ENCODE results near the gene PGAM5. TPM values are rescaled to one million over a fixed set of nuclear protein-coding genes. Genes with fewer than 3 reads are reported as not detected.

PGAM5 gene
- total RNA-seq, 2 donors from 2014 or later = 15.0 to 39.2 TPM

DNA sequence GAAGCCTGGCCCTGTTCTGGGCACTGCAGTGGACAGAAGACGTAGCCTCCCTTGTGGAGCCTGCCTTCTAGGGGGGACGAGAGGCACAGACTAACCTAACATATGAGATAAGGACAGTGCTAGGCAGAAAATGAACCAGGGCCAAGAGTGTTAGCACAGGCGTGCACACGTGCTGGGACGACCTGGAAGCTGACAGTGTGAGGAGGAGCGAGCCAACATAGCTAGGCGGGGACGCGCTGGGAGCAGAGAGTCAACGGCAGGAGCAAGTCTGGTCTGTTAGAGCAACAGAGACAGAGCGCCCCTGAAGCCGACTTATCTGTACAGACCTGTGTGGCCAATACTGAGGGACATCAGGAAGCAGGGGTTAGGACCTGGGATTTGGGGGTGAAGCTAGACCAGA is 15.2 kb upstream of the PGAM5 start:
- 85 to 93% methylated on average over 12 of the region's 12 CpGs for WGBS, 2 donors
- no peak for DNase-seq
- TF ChIP-seq POLR2A (IDR thresholded peaks at IDR 0.05) = no peak
- TF ChIP-seq, protein P1, sequence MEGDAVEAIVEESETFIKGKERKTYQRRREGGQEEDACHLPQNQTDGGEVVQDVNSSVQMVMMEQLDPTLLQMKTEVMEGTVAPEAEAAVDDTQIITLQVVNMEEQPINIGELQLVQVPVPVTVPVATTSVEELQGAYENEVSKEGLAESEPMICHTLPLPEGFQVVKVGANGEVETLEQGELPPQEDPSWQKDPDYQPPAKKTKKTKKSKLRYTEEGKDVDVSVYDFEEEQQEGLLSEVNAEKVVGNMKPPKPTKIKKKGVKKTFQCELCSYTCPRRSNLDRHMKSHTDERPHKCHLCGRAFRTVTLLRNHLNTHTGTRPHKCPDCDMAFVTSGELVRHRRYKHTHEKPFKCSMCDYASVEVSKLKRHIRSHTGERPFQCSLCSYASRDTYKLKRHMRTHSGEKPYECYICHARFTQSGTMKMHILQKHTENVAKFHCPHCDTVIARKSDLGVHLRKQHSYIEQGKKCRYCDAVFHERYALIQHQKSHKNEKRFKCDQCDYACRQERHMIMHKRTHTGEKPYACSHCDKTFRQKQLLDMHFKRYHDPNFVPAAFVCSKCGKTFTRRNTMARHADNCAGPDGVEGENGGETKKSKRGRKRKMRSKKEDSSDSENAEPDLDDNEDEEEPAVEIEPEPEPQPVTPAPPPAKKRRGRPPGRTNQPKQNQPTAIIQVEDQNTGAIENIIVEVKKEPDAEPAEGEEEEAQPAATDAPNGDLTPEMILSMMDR (IDR thresholded peaks at IDR 0.05) = no peak
- no peaks in the 10 kb centered on the region for H3K9me3 ChIP-seq
- no peaks in the 10 kb centered on the region for H3K27me3 ChIP-seq
- intact Hi-C loops (cut with DNase I) = no loop called here
- ATAC-seq = no peak
- H3K4me1 ChIP-seq = peaks cover 3% of the 10 kb centered on the region
- H3K36me3 ChIP-seq (replicated peaks in 1 of 2; ENCODE audit: insufficient read depth in 1 of 2, low read depth in 2 of 2) = peaks cover 0 to 1% of the 10 kb centered on the region in 2 donors
- H3K4me3 ChIP-seq = no peak overlapping the region
- no peak overlapping the region for H3K27ac ChIP-seq

DNA sequence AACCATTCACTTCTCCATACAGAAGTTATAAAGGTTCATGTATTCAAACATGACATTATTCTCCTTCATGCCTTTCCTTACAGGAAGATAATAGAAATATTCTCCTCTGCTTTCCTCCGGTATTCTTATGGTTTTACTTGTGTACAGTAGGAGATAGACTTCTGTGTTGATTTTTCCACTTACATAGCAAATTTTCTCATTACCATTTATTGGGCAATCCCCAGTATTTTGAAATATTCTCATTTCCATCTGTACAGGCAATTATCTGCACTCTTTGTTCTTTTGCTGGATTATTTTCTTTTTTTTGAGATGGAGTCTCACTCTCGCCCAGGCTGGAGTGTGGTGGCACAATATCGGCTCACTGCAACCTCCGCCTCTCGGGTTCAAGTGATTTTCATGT is 12.3 kb upstream of the PGAM5 start:
- peaks cover 0 to 1% of the 10 kb centered on the region in 2 donors for H3K36me3 ChIP-seq (replicated peaks in 1 of 2; ENCODE audit: insufficient read depth in 1 of 2, low read depth in 2 of 2)
- TF ChIP-seq, protein P1 (IDR thresholded peaks at IDR 0.05) = no peak
- no peak for TF ChIP-seq POLR2A (IDR thresholded peaks at IDR 0.05)
- WGBS, 2 donors = 82 to 84% methylated on average over 5 of the region's 5 CpGs
- intact Hi-C loops (cut with DNase I) = no loop called here
- DNase-seq = no peak
- H3K27ac ChIP-seq = no peak overlapping the region
- H3K4me3 ChIP-seq = no peak overlapping the region
- H3K9me3 ChIP-seq = no peaks in the 10 kb centered on the region
- H3K27me3 ChIP-seq = no peaks in the 10 kb centered on the region
- ATAC-seq = no peak
- peaks cover 6% of the 10 kb centered on the region for H3K4me1 ChIP-seq

DNA sequence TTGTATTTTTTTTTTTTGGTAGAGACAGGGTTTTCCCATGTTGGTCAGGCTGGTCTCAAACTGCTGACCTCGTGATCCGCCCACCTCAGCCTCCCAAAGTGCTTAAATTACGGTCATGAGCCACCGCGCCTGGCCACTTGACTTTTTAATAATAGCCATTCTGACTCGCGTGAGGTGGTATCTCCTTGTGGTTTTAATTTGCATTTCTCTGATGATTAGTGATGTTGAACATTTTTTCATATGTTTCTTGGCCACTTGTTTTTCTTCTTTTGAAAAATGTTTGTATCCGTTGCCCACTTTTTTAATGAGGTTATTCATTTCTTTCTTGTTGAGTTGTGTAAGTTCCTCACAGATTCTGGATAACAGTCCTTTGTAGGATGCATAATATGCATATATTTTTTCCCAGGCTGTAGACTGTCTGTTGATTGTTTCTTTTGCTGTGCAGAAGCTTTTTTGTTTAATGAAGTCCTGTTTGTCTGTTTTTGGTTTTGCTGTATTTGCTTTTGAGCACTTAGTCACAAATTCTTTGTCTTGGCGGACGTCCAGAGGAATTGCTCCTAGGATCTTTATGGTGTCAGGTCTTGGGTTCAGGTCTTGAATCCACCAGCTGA is 10.3 kb upstream of the PGAM5 start:
- no peak for DNase-seq
- H3K27me3 ChIP-seq = no peaks in the 10 kb centered on the region
- H3K4me3 ChIP-seq = no peak overlapping the region
- peaks cover 0 to 4% of the 10 kb centered on the region in 2 donors for H3K36me3 ChIP-seq (replicated peaks in 1 of 2; ENCODE audit: insufficient read depth in 1 of 2, low read depth in 2 of 2)
- H3K9me3 ChIP-seq = no peaks in the 10 kb centered on the region
- no peak for TF ChIP-seq POLR2A (IDR thresholded peaks at IDR 0.05)
- TF ChIP-seq, protein P1 (IDR thresholded peaks at IDR 0.05) = no peak
- WGBS, 2 donors = 93% methylated on average over 10 of the region's 10 CpGs
- H3K4me1 ChIP-seq = peaks cover 6% of the 10 kb centered on the region
- intact Hi-C loops (cut with DNase I) = no loop called here
- no peak overlapping the region for H3K27ac ChIP-seq
- ATAC-seq = no peak

DNA sequence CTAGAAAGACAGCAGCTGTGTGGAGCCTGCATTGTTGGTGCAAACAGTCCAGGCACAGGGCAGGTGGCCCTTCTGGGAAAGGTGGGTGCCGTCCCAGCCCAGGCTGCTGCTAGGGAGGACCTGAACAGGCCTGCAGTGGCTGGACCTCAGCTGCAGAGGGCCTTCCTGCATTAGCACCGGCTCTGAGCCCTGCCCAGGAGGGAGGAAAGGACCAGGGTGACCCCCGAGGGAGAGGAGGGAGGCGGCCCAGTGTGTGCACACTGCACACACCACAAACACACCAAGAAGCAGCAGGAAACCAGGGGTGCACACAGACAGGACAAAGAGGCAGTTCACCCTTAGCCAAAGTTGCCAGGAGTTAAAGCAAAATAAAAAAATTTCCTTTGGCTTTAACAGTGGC is 8.0 kb upstream of the PGAM5 start:
- Histone ChIP-seq H3K4me1 (peaks cover 6% of the 10 kb centered on the region), H3K9me3 (no peaks in the 10 kb centered on the region), H3K36me3 (replicated peaks in 1 of 2; ENCODE audit: insufficient read depth in 1 of 2, low read depth in 2 of 2) (peaks cover 0 to 3% of the 10 kb centered on the region in 2 donors), H3K27ac (no peak overlapping the region), H3K27me3 (no peaks in the 10 kb centered on the region), H3K4me3 (no peak overlapping the region)
- DNase-seq (no peak), ATAC-seq (no peak)
- intact Hi-C loops (cut with DNase I) = no loop called here
- 62 to 80% methylated on average over 1 to 4 of the region's 4 CpGs for WGBS, 2 donors
- no peak for TF ChIP-seq POLR2A (IDR thresholded peaks at IDR 0.05)
- TF ChIP-seq, protein P1 (IDR thresholded peaks at IDR 0.05) = no peak

DNA sequence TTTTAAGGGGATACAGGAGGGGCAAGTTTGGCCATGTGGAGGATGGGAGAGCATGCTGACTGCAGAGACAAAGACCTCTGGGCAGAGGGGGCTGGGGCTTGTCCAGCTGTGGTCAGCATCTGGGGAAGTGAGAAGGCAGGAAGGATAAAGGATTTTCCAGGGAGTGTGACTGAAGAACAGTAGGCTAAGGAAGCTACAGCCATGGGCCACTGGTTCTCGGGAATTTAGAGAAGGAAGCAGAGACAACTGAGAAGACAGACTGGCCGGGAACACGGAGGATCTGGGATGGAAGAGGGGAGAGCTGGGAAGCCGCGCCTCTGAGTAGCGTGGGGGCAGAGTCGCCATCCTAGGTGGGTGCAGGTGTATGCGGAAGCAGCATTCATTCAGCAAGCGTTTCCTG is 7.0 kb upstream of the PGAM5 start:
- ATAC-seq (no peak), DNase-seq (no peak)
- TF ChIP-seq, protein P1 (IDR thresholded peaks at IDR 0.05) = no peak
- no peak for TF ChIP-seq POLR2A (IDR thresholded peaks at IDR 0.05)
- intact Hi-C loops (cut with DNase I) = no loop called here
- 95% methylated on average over 9 of the region's 9 CpGs for WGBS, 2 donors
- Histone ChIP-seq H3K36me3 (replicated peaks in 1 of 2; ENCODE audit: insufficient read depth in 1 of 2, low read depth in 2 of 2) (peaks cover 0 to 3% of the 10 kb centered on the region in 2 donors), H3K4me1 (peaks cover 6% of the 10 kb centered on the region), H3K9me3 (no peaks in the 10 kb centered on the region), H3K27ac (no peak overlapping the region), H3K4me3 (no peak overlapping the region), H3K27me3 (no peaks in the 10 kb centered on the region)
